Fibroblast of the conjunctiva (primary cell): Measurements from ENCODE around the gene ICOSLG.
"Not testable (repeated sequence)": the region's sequence is repeated elsewhere in the genome, so short reads cannot be mapped to it uniquely, and the experiment has no call there.

ENCODE experiments used
- DNase-seq: peaks from one replicate; pipeline ENCODE4 v3.0.0-alpha.2; 2010; ENCODE audit warnings: low read depth

Gene ICOSLG

DNA sequence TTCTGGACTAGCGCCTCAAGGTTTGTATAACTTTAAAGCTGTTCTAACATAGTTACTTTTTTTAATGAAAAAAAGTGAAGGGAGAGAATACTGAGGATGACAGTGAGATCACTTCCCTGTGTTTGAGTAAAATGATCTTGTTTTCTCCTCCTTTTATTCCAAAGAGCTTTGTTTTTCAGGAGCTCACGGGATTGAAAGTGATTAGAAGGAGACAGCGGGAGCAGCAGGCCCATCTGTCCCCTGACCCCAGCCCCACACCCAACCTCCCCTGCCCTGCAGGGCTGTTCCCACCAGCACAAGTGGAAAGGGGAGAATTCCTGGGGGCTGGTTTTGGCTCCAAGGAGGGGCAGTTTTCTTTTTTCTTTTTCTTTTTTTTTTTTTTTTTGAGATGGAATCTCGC is 23.0 kb upstream of the ICOSLG start:
- DNase-seq: no peak

DNA sequence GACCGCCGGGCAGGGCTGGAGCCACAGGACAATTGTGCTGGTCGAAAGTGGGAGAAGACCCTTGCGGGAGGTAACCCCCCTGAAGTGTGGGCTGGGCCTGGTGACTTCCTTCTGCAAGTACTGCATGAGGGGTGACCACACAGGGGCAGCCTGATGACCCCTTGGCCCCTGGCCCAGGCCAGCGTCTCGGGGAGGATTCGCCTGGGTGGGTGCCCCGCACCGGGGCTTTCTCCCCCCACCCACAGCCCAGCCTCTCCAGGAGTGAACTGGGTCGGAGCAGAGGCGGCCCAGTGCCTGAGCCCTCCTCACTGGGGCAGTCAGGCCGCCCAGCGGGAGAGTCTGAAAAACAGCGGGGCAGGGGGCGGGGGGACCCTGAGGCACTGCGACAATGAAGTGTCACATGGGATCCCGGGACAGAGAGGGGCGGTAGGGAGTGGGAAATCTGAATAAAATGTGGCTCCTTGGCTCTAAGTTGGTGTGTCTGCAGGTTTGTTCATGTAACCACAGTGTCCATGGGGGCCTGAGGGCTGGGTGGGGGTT is 22.5 kb upstream of the ICOSLG start:
- DNase-seq: no peak

- no peak for DNase-seq
Observed at GRCh38 chr21:44262338-44263056, 21.8 kb upstream of the ICOSLG start.

GRCh38 chr21:44261675-44262295 is 21.0 kb upstream of the ICOSLG start, which contains the start of gene DNMT3L:
Gene DNMT3L, minus strand, starts transcription at chr21:44261897. Its CDS starts 638 bp downstream, at chr21:44261259.
- no peak for DNase-seq

GRCh38 chr21:44260791-44261631 is 20.3 kb upstream of the ICOSLG start:
- no peak for DNase-seq

- DNase-seq: no peak
Observed at GRCh38 chr21:44260066-44260465, 19.3 kb upstream of the ICOSLG start.

- no peak for DNase-seq
Observed at GRCh38 chr21:44259082-44259705, 18.5 kb upstream of the ICOSLG start.

DNA sequence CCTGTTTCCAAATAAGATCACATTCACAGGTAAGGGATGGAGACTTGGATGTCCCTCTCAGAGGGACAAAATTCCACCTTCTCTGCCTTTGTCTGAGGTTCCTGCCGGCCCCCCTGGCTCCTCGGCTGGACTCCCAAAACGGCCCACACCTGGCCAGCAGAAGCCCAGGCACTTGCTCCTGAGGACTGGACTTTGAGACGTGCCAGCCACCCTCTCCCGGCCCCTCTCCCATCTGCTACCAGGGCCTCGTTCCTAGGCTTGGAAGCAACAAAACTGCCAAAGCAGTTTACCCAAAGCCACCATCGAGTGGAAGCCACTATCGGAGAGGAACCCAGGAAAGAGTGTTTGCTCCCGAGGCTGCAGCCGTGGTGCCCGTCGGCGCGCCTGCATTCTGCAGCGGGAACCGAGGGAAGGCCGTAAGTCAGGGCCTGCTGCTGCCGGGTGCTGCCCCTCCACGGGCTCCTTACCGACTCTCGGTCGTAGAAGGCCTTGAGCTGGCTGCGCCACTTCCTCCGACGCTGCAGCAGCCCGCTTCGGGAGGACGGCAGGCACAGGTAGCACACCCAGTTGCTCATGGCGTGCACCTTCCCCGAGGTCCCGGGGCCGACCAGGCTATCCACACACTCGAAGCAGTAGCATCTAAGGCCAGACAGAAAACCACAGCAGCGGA is 17.4 kb upstream of the ICOSLG start:
- no peak for DNase-seq

GRCh38 chr21:44255511-44255981 is 14.8 kb upstream of the ICOSLG start:
- DNase-seq: no peak

DNA sequence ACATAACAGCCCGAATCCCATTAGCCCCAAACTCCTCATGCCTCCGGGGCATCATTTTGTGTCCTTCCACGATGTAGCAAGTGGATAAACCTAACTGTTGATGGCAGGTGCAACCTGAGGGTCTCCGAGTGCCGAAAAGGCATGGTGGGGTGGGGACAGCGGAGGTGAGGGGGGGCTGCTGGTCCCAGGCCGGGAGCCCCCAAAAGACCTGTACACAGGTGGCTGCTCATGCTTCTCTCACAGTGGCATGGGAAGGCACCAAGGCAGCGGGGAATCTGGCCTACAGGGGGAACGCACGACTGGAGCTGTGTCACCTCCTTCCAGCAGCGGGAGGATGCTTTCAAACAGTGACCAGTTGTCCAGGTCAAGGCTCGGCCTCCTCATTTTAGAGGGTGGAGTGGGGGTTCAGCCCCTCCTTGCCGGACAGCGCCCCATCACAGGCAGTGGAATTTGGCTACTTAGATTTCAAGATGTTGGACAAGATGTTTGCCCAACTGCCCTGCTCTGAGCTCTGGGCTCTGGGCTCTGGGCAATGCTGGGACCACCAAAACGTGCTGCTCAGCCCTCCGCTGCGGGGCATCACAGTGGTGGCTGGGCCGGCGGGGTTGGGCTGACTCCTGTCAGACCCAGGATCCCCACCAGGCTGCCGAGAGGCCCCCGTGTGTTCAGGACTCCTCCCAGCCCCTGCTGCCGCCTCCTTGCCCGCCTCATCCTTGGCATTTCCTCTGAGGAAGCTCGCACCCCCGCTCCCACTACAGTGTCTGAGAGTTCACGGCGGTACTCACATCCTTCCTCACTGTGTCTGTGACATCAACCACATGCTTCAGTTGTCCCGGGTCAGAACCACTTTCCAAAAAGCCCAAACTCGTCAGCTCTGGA is 13.3 kb upstream of the ICOSLG start:
- no peak for DNase-seq

DNA sequence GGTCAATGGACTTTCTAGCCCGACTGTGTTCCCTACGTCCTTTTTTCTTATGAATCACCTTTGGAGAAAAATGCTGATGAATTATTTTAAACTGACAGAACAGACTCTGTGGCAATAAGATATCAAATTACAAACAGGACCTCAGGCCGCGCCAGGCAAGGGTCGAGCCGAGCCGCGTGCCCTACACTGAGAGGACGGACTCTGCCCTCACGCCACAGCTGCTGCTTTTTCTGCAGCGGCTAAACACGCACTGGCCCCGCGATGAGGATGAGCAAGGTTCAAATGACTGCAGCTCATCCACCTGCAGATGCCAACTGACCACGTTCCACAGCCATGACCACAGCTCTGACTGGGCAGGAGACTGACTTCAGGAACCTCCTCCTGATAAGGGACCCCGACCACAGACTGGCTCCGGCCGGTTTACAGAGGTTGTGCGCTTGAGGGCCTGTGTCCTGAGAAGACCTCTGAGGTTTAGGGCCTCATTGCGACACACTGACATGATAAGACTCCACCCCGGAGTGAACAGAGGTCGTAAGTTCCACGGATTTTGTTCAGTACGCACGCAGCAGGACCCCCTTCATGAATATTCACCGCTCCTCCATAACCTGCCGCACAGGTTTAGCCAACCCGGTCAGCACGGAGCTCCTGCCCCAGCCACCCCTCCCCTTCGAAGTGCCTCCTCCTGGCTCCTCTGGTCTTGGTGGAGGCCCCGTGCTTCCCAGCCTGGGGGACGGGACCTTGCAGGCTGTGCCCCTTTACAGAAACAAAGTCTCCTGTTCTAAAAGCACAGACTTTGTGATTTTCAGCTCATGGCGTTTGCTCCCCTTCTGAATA is 8.7 kb upstream of the ICOSLG start:
- DNase-seq: not testable (repeated sequence)

GRCh38 chr21:44247904-44248303 is 7.2 kb upstream of the ICOSLG start:
- not testable (repeated sequence) for DNase-seq

- not testable (repeated sequence) for DNase-seq
Observed at GRCh38 chr21:44243980-44244379, 3.2 kb upstream of the ICOSLG start.

DNA sequence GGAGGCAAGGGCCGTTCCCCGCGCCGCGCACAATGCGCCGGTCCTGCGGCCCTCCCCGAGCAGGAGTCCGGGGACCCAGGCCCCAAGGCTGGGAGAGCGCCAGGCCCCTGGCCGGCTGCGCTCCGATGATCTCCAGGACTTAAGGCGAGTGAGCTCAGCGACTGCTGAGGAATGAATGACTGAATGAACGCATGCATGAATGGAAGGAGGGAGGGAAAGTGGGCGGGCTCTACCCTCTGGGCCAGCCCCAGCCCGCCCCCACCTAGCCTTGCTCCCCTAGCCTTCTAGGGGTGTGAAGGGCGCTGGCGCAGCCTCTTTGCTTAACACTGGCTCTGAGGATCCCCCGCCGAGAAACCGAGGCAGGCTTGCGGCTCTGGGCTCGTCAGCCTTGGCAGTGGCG is 538 bp upstream of the ICOSLG start:
- DNase-seq: not testable (repeated sequence)

DNA sequence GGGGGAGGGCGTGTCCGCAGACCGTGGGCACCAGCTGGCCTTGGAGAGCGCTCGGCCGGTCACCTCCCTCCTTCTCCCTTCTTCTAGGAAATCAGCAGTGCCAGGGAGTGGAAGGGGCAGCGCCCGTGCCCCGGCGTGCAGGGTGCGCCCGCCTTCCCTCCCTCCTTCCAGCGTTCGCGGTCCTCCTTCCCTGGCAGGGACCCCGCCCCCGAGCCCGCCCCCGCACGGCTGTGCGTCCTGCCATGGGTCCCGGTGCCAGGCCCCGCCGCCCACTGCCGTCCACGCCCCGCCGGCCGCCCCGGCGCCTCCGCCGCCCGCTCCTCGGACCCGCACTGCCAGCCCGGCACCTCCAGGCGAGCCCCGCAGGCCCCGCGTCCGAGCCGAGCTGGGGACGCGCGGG is 390 bp downstream of the ICOSLG start:
- not testable (repeated sequence) for DNase-seq

- DNase-seq: not testable (repeated sequence)
Observed at GRCh38 chr21:44229561-44229960, 11.2 kb downstream of the ICOSLG start.

DNA sequence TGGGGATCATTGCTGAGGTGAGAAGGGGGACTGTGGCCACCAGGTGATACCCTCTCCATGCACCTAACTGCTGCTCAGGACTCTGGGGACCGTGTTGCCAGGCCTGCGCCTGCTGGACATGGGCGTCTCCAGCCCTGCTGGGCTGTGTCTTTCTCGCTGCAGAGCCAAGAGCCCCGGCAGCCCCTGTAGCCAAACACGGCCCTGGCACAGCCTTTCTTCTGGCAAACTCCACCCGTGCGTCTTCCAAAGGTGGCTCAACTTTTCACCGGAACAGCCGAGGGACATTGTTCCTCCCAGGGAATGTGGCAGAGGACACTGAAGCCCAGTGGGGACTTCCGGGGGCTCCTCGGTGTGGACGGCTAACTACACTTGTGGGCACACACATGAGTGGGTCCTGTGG is 12.6 kb downstream of the ICOSLG start:
- DNase-seq: not testable (repeated sequence)

GRCh38 chr21:44227614-44228013 is 13.1 kb downstream of the ICOSLG start:
- not testable (repeated sequence) for DNase-seq

- not testable (repeated sequence) for DNase-seq
Observed at GRCh38 chr21:44225605-44226004, 15.1 kb downstream of the ICOSLG start.
